CD14-positive monocyte (primary cell): ENCODE data around the gene FBXL20. TPM values are rescaled to one million over a fixed set of nuclear protein-coding genes. Genes with fewer than 3 reads are reported as not detected.

Source experiments
- DNase-seq, 3 donors: peaks; one replicate each; pipeline ENCODE4 v3.0.0-alpha.2; 2011 to 2022
- H2AFZ ChIP-seq: 2 replicates; pipeline ENCODE4 v1.6.0; 2012; ENCODE audit warnings: mild to moderate bottlenecking, low read depth, low read length, inconsistent platforms; ENCODE audit not compliant: insufficient read depth, poor library complexity, severe bottlenecking
- H3K27ac ChIP-seq, 2 donors: 1 replicate in 1 of 2; 2 replicates in 1 of 2; pipeline ENCODE4 v1.5.1; 2012 to 2013; ENCODE audit warnings: low read length in 2 of 2, control low read depth in 1 of 2, inconsistent platforms in 1 of 2, low read depth in 1 of 2, mild to moderate bottlenecking in 1 of 2
- H3K27me3 ChIP-seq, 2 donors: one replicate each; pipeline versions ENCODE4 v1.6.0 to v1.6.1; 2011 to 2013; ENCODE audit warnings: low read length in 2 of 2; ENCODE audit not compliant: control insufficient read depth in 2 of 2, insufficient read depth in 2 of 2
- H3K36me3 ChIP-seq, 2 donors: replicated peaks in 1 of 2; 1 replicate in 1 of 2; 2 replicates in 1 of 2; pipeline versions ENCODE4 v1.5.1 to v1.6.1; 2012 to 2013; ENCODE audit warnings: low read length in 2 of 2, control low read depth in 1 of 2, inconsistent platforms in 1 of 2, mild to moderate bottlenecking in 1 of 2; ENCODE audit not compliant: insufficient read depth in 2 of 2, control insufficient read depth in 1 of 2
- H3K4me1 ChIP-seq, 2 donors: 1 replicate in 1 of 2; 2 replicates in 1 of 2; pipeline versions ENCODE4 v1.5.1 to v1.6.1; 2012 to 2013; ENCODE audit warnings: low read length in 2 of 2, control low read depth in 1 of 2, inconsistent platforms in 1 of 2, mild to moderate bottlenecking in 1 of 2, moderate library complexity in 1 of 2; ENCODE audit not compliant: insufficient read depth in 2 of 2, control insufficient read depth in 1 of 2
- H3K4me2 ChIP-seq: replicated peaks from 2 replicates; pipeline ENCODE3; 2012; ENCODE audit warnings: low read length, moderate library complexity, mild to moderate bottlenecking; ENCODE audit not compliant: poor library complexity, severe bottlenecking; ENCODE audit errors: extremely low read depth
- H3K4me3 ChIP-seq, 3 experiments: fragments of 200-600 bp in 1 of 3; sonication (generic) in 1 of 3; replicated peaks in 1 of 3; 1 replicate in 2 of 3; 2 replicates in 1 of 3; pipeline ENCODE4 v1.5.1; 2011 to 2013; ENCODE audit warnings: low read length in 3 of 3, mild to moderate bottlenecking in 3 of 3, control low read depth in 2 of 3, low read depth in 2 of 3, inconsistent platforms in 1 of 3, moderate library complexity in 1 of 3
- H3K79me2 ChIP-seq: 2 replicates; pipeline ENCODE4 v1.6.0; 2012; ENCODE audit warnings: mild to moderate bottlenecking, control low read depth, inconsistent platforms, low read length, moderate library complexity; ENCODE audit not compliant: insufficient read depth
- H3K9ac ChIP-seq: 2 replicates; pipeline ENCODE4 v1.6.0; 2017; ENCODE audit warnings: low read length, mild to moderate bottlenecking; ENCODE audit not compliant: insufficient read depth, poor library complexity, severe bottlenecking
- H3K9me3 ChIP-seq, 2 donors: replicated peaks in 1 of 2; 1 replicate in 1 of 2; 2 replicates in 1 of 2; pipeline versions ENCODE4 v1.5.1 to v1.6.1; 2012 to 2013; ENCODE audit warnings: low read length in 2 of 2, control low read depth in 1 of 2; ENCODE audit not compliant: control insufficient read depth in 1 of 2, insufficient read depth in 1 of 2
- H4K20me1 ChIP-seq: 2 replicates; pipeline ENCODE4 v1.6.0; 2012; ENCODE audit warnings: mild to moderate bottlenecking, low read length, control low read depth, moderate library complexity; ENCODE audit not compliant: insufficient read depth
- H3K27ac Mint-ChIP-seq, 7 donors: one replicate each; pipeline ENCODE4 v1.8.0; 2020; ENCODE audit warnings: mild to moderate bottlenecking in 7 of 7, mixed read lengths in 7 of 7, moderate library complexity in 6 of 7, inconsistent platforms in 2 of 7
- H3K27me3 Mint-ChIP-seq, 3 donors: one replicate each; pipeline ENCODE4 v1.8.0; 2021 to 2022; ENCODE audit warnings: low read depth in 3 of 3, mild to moderate bottlenecking in 3 of 3, mixed read lengths in 3 of 3, moderate library complexity in 3 of 3, inconsistent platforms in 1 of 3
- H3K36me3 Mint-ChIP-seq, 2 donors: one replicate each; pipeline ENCODE4 v1.8.0; 2020; ENCODE audit warnings: mixed read lengths in 2 of 2, inconsistent platforms in 1 of 2, mild to moderate bottlenecking in 1 of 2
- H3K4me1 Mint-ChIP-seq: one replicate; pipeline ENCODE4 v1.8.0; 2020; ENCODE audit warnings: mild to moderate bottlenecking, mixed read lengths
- H3K4me3 Mint-ChIP-seq, 2 donors: one replicate each; pipeline ENCODE4 v1.8.0; 2020; ENCODE audit warnings: mild to moderate bottlenecking in 2 of 2, mixed read lengths in 2 of 2, moderate library complexity in 1 of 2
- H3K9me3 Mint-ChIP-seq, 7 donors: one replicate each; pipeline ENCODE4 v1.8.0; 2020 to 2022; ENCODE audit warnings: mixed read lengths in 7 of 7, mild to moderate bottlenecking in 6 of 7, moderate library complexity in 6 of 7, inconsistent platforms in 2 of 7
- WGBS: methylation state at CpG from one replicate; pipeline ENCODE4 v1.1.5; 2013; ENCODE audit warnings: missing lambda C conversion rate; ENCODE audit not compliant: insufficient coverage; 5-methylcytosine and 5-hydroxymethylcytosine counted together
- intact Hi-C, 2 donors: fragments of 100-400 bp; cut with micrococcal nuclease; formaldehyde crosslinking; loops; one replicate each; pipeline versions ENCODE4 v1.15.0 to v1.15.1; 2023
- polyA plus RNA-seq, 3 donors: library from polyadenylated mRNA; depleted of rRNA in 1 of 3; unstranded in 2 of 3; stranded (reverse) in 1 of 3; fragments of 300-500 nt in 2 of 3; fragments of >200 nt in 1 of 3; fragmentation: Illumina TruSeq in 2 of 3; gene quantifications; 1 replicate in 2 of 3; 2 replicates in 1 of 3; pipeline ENCODE4 v1.2.3, GENCODE V29; 2012 to 2021
- TF ChIP-seq, protein P1 (sequence below): fragments of 200-600 bp; IDR thresholded peaks from one replicate; pipeline ENCODE4 v1.8.0; 2022; ENCODE audit warnings: antibody characterized with exemption, mild to moderate bottlenecking

FBXL20 gene
- polyA plus RNA-seq, 3 donors, result 4.0 to 7.7 (median 4.7) TPM

DNA sequence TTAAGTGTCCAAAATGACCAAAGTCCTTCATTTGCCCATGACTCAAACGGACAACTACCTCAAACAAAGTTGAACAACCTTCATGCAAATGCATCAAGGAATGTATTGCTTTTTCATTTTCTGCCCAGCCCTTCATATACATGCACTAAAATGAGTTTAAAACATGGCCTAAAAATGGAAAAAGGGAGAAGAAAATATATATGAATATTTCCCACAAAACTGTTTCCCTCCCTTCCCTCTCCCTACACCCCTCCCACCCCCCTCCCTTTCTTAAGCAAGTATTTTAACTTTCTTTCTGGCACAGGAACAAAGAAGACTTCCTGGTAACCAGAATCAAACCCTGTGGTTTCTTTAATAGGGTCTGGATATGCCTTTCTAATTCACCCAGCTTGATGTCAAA lies 5.5 kb upstream of the FBXL20 start:
- Histone ChIP-seq H3K27me3 (no peaks in the 10 kb centered on the region), H3K4me1 (peaks cover 5% of the 10 kb centered on the region in 2 donors), H3K27ac (no peak overlapping the region), H3K79me2 (no peaks in the 10 kb centered on the region), H3K9me3 (no peaks in the 10 kb centered on the region), H3K4me3 (no peak overlapping the region), H3K4me2 (no peak overlapping the region), H2AFZ (no peak overlapping the region), H3K36me3 (peaks cover 53 to 72% of the 10 kb centered on the region in 2 donors), H3K9ac (no peak overlapping the region), H4K20me1 (peaks cover 6% of the 10 kb centered on the region)
- Mint-ChIP-seq H3K27me3 (no peaks in the 10 kb centered on the region), H3K36me3 (peaks cover 48 to 66% of the 10 kb centered on the region in 2 donors), H3K27ac (no peak overlapping the region), H3K9me3 (no peaks in the 10 kb centered on the region), H3K4me1 (peaks cover 15% of the 10 kb centered on the region), H3K4me3 (no peak overlapping the region)
- intact Hi-C loops, result no loop called here
- no peak for DNase-seq
- 80% methylated on average over 1 of the region's 1 CpG for WGBS
- TF ChIP-seq, protein P1, sequence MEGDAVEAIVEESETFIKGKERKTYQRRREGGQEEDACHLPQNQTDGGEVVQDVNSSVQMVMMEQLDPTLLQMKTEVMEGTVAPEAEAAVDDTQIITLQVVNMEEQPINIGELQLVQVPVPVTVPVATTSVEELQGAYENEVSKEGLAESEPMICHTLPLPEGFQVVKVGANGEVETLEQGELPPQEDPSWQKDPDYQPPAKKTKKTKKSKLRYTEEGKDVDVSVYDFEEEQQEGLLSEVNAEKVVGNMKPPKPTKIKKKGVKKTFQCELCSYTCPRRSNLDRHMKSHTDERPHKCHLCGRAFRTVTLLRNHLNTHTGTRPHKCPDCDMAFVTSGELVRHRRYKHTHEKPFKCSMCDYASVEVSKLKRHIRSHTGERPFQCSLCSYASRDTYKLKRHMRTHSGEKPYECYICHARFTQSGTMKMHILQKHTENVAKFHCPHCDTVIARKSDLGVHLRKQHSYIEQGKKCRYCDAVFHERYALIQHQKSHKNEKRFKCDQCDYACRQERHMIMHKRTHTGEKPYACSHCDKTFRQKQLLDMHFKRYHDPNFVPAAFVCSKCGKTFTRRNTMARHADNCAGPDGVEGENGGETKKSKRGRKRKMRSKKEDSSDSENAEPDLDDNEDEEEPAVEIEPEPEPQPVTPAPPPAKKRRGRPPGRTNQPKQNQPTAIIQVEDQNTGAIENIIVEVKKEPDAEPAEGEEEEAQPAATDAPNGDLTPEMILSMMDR, result no peak

DNA sequence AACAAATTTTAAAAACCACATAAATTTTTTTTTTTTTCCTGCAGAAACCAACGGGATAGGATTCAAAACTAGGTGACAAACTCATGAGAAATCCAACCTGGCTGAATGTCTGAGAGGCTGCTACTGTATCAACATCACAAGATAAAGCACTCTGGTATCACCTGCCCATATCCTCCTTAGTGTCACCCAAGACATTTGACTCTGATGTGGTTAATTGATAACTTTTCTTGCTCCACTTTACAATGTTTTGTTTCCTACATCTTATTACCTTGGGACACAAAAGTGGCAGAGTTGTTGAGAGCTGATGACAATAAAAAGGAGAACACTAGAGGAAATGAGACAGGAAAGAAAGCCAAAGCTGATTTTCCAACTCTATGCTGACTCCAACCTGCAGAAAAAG lies 4.0 kb upstream of the FBXL20 start:
- Mint-ChIP-seq H3K27ac (peak overlapping the region in 3 of 7 donors; percentile 50 to 82 (median 63)), H3K4me3 (no peak overlapping the region), H3K9me3 (no peaks in the 10 kb centered on the region), H3K4me1 (peaks cover 19% of the 10 kb centered on the region), H3K36me3 (peaks cover 40 to 53% of the 10 kb centered on the region in 2 donors), H3K27me3 (peaks cover 0 to 2% (median 0%) of the 10 kb centered on the region in 3 donors)
- WGBS, result 0% methylated on average over 1 of the region's 1 CpG
- H3K79me2 ChIP-seq, result peaks cover 12% of the 10 kb centered on the region
- H4K20me1 ChIP-seq, result peaks cover 6% of the 10 kb centered on the region
- H3K36me3 ChIP-seq, result peaks cover 43 to 56% of the 10 kb centered on the region in 2 donors
- peaks cover 7 to 9% of the 10 kb centered on the region in 2 donors for H3K4me1 ChIP-seq
- H3K4me2 ChIP-seq, result no peak overlapping the region
- no peak overlapping the region for H3K9ac ChIP-seq
- no peak overlapping the region for H2AFZ ChIP-seq
- no peak overlapping the region for H3K4me3 ChIP-seq
- H3K9me3 ChIP-seq, result no peaks in the 10 kb centered on the region
- DNase-seq, result no peak
- H3K27ac ChIP-seq, result peak overlapping the region in 1 of 2 donors; percentile 18
- intact Hi-C loops, result no loop called here
- TF ChIP-seq, protein P1, result no peak
- H3K27me3 ChIP-seq, result no peaks in the 10 kb centered on the region
